IMR-90 (cell line): ENCODE data around the gene PI4KA. TPM values are rescaled to one million over a fixed set of nuclear protein-coding genes. Genes with fewer than 3 reads are reported as not detected.
"Not testable (repeated sequence)": the region's sequence is repeated elsewhere in the genome, so short reads cannot be mapped to it uniquely, and the experiment has no call there.

ENCODE experiments used
- ATAC-seq: fragments of 200-7000 bp; cut with Tn5 transposase; 2 replicates; pipeline ENCODE4 v1.9.1; 2020; ENCODE audit warnings: low read depth, mild to moderate bottlenecking, moderate library complexity
- BruUV-seq: library from RNA; stranded (reverse); fragments of 400-500 nt; replicated peaks from 2 replicates; lab custom pipeline; 2021; lab: Mats Ljungman, UMichigan
- CTCF ChIA-PET: fragments of 300-600 bp; formaldehyde crosslinking; extraction: SDS; loops from one replicate; lab custom pipeline; 2021; ENCODE audit warnings: antibody characterized with exemption; lab: Yijun Ruan, JAX
- POLR2A ChIA-PET: fragments of 300-600 bp; sonication (Branson Sonifier 250); formaldehyde crosslinking; loops from one replicate; lab custom pipeline; 2022; ENCODE audit warnings: antibody characterized with exemption; ENCODE audit not compliant: unreplicated experiment; lab: Charles Lee
- DNase-seq: peaks from one replicate; pipeline ENCODE4 v3.0.0; 2013
- H2AFZ ChIP-seq: replicated peaks from 2 replicates; pipeline ENCODE3; 2013; ENCODE audit warnings: low read length, mild to moderate bottlenecking; ENCODE audit not compliant: poor library complexity
- H2AK5ac ChIP-seq: 2 replicates; pipeline ENCODE4 v1.6.1; 2013; ENCODE audit warnings: low read depth, low read length, inconsistent platforms
- H2AK9ac ChIP-seq: replicated peaks from 2 replicates; pipeline ENCODE3; 2013; ENCODE audit warnings: mild to moderate bottlenecking, low read depth, low read length, moderate library complexity; ENCODE audit not compliant: poor library complexity
- H2BK120ac ChIP-seq: 2 replicates; pipeline ENCODE4 v1.6.1; 2013; ENCODE audit warnings: low read depth, low read length, inconsistent platforms
- H2BK15ac ChIP-seq: 3 replicates; pipeline ENCODE4 v1.6.1; 2013; ENCODE audit warnings: low read depth, low read length, inconsistent platforms
- H2BK20ac ChIP-seq: 2 replicates; pipeline ENCODE4 v1.6.1; 2013; ENCODE audit warnings: low read depth, mild to moderate bottlenecking, inconsistent platforms, low read length, moderate library complexity
- H2BK5ac ChIP-seq: 2 replicates; pipeline ENCODE4 v1.6.1; 2013; ENCODE audit warnings: mild to moderate bottlenecking, low read depth, low read length, inconsistent platforms; ENCODE audit not compliant: poor library complexity, severe bottlenecking
- H3K14ac ChIP-seq: replicated peaks from 2 replicates; pipeline ENCODE4 v1.6.1; 2013; ENCODE audit warnings: low read depth, low read length, inconsistent platforms
- H3K18ac ChIP-seq: 2 replicates; pipeline ENCODE4 v1.6.1; 2013; ENCODE audit warnings: low read depth, low read length, control low read depth
- H3K23ac ChIP-seq: 2 replicates; pipeline ENCODE4 v1.6.1; 2013; ENCODE audit warnings: low read depth, low read length, inconsistent platforms
- H3K27ac ChIP-seq: 2 replicates; pipeline ENCODE4 v1.5.1; 2013; ENCODE audit warnings: mild to moderate bottlenecking, control low read depth, low read length; ENCODE audit not compliant: insufficient read depth
- H3K27me3 ChIP-seq: 2 replicates; pipeline ENCODE4 v1.6.1; 2013; ENCODE audit warnings: low read length; ENCODE audit not compliant: control insufficient read depth, insufficient read depth
- H3K36me3 ChIP-seq: 2 replicates; pipeline ENCODE4 v1.6.1; 2013; ENCODE audit warnings: low read length, mixed read lengths; ENCODE audit not compliant: control insufficient read depth, insufficient read depth
- H3K4ac ChIP-seq: 2 replicates; pipeline ENCODE4 v1.6.1; 2013; ENCODE audit warnings: low read depth, low read length, inconsistent platforms
- H3K4me1 ChIP-seq: 2 replicates; pipeline ENCODE4 v1.6.1; 2013; ENCODE audit warnings: low read length, mixed read lengths; ENCODE audit not compliant: control insufficient read depth, insufficient read depth
- H3K4me2 ChIP-seq: 2 replicates; pipeline ENCODE4 v1.6.1; 2013; ENCODE audit warnings: low read depth, mild to moderate bottlenecking, control low read depth, low read length, moderate library complexity
- H3K4me3 ChIP-seq: 2 replicates; pipeline ENCODE4 v1.5.1; 2013; ENCODE audit warnings: low read depth, mild to moderate bottlenecking, control low read depth, low read length, moderate library complexity; ENCODE audit not compliant: insufficient read depth
- H3K56ac ChIP-seq: 2 replicates; pipeline ENCODE4 v1.6.1; 2013; ENCODE audit warnings: low read length, inconsistent platforms; ENCODE audit not compliant: insufficient read depth; ENCODE audit errors: extremely low read depth
- H3K79me1 ChIP-seq, 2 experiments: 2 replicates each; pipeline ENCODE4 v1.6.1; 2013; ENCODE audit warnings: low read length in 2 of 2, inconsistent platforms in 1 of 2, low read depth in 1 of 2
- H3K9ac ChIP-seq: 2 replicates; pipeline ENCODE4 v1.6.1; 2013; ENCODE audit warnings: low read depth, low read length, control low read depth
- H3K9me1 ChIP-seq: 2 replicates; pipeline ENCODE4 v1.6.1; 2013; ENCODE audit warnings: low read length, inconsistent platforms; ENCODE audit not compliant: insufficient read depth
- H3K9me3 ChIP-seq: 2 replicates; pipeline ENCODE4 v1.6.1; 2013; ENCODE audit warnings: low read length; ENCODE audit not compliant: control insufficient read depth, insufficient read depth
- H4K20me1 ChIP-seq: 2 replicates; pipeline ENCODE4 v1.6.1; 2013; ENCODE audit warnings: low read length, inconsistent platforms; ENCODE audit not compliant: insufficient read depth
- H4K5ac ChIP-seq: 2 replicates; pipeline ENCODE4 v1.6.1; 2013; ENCODE audit warnings: mild to moderate bottlenecking, low read depth, low read length, control low read depth
- H4K8ac ChIP-seq, 2 experiments: 2 replicates each; pipeline ENCODE4 v1.6.1; 2013; ENCODE audit warnings: low read depth in 2 of 2, low read length in 2 of 2, control low read depth in 1 of 2, inconsistent platforms in 1 of 2
- H4K91ac ChIP-seq: 2 replicates; pipeline ENCODE4 v1.6.1; 2013; ENCODE audit warnings: low read depth, low read length, inconsistent platforms; ENCODE audit not compliant: insufficient read depth
- WGBS, 2 experiments: methylation state at CpG; one replicate each; pipeline versions ENCODE4 v1.1.5 to v1.1.7; 2013; ENCODE audit warnings: missing lambda C conversion rate in 2 of 2; ENCODE audit not compliant: insufficient read length in 1 of 2; ENCODE audit errors: extremely low coverage in 2 of 2; 5-methylcytosine and 5-hydroxymethylcytosine counted together
- dilution Hi-C: fragments of 300-500 bp; cut with HindIII; formaldehyde crosslinking; loops from one replicate; pipeline ENCODE4 v1.14.3; 2018; ENCODE audit warnings: low sequenced_read_pairs; ENCODE audit not compliant: unreplicated experiment
- in situ Hi-C: fragments of 300-500 bp; cut with MboI; formaldehyde crosslinking; loops from 3 replicates; pipeline ENCODE4 v1.14.3; 2019; ENCODE audit warnings: low sequenced_read_pairs, inconsistent platforms, mixed read lengths
- intact Hi-C: fragments of 100-400 bp; cut with micrococcal nuclease; formaldehyde crosslinking; loops from 2 replicates; pipeline ENCODE4 v1.10.0; 2022
- polyA plus RNA-seq, 3 experiments: library from polyadenylated mRNA; depleted of rRNA; stranded (reverse); fragments of >200 nt; gene quantifications; 2 replicates each; pipeline ENCODE4 v1.2.3, GENCODE V29; 2012; ENCODE audit warnings: low replicate concordance in 1 of 3
- total RNA-seq: library from RNA; depleted of rRNA; stranded (reverse); fragments of >200 nt; gene quantifications from 2 replicates; pipeline ENCODE4 v1.2.3, GENCODE V29; 2012

The PI4KA gene
- total and polyA plus RNA-seq, 2 of the 4 experiments (the other 2 are of a cell fraction) = 16.8 to 35.5 TPM

- H2AK9ac ChIP-seq, H3K4me3 ChIP-seq, H2AFZ ChIP-seq, H3K23ac ChIP-seq, H4K20me1 ChIP-seq, H3K9me1 ChIP-seq, H4K91ac ChIP-seq, dilution Hi-C loops, DNase-seq, H3K4ac ChIP-seq, intact Hi-C loops, BruUV-seq, H2BK15ac ChIP-seq, H3K14ac ChIP-seq, ATAC-seq, H2BK120ac ChIP-seq, in situ Hi-C loops, H3K9ac ChIP-seq, H3K18ac ChIP-seq, POLR2A ChIA-PET, H3K4me2 ChIP-seq, H3K36me3 ChIP-seq, H2AK5ac ChIP-seq, H3K4me1 ChIP-seq, H3K27ac ChIP-seq, H3K56ac ChIP-seq, H4K8ac ChIP-seq, H3K9me3 ChIP-seq, H2BK20ac ChIP-seq, H2BK5ac ChIP-seq, H4K5ac ChIP-seq, H3K79me1 ChIP-seq, CTCF ChIA-PET: not testable (repeated sequence)
- no CpG with 5 or more reads among the region's 27 CpGs for WGBS, 2 experiments
- peaks cover 10% of the 10 kb centered on the region for H3K27me3 ChIP-seq
These were observed 191.1 kb downstream of the PI4KA start for GRCh38 chr22:20667548-20667947.
